ENCODE results near the gene PPT2.
A peak's percentile ranks its signal among the peaks of the same experiment; 100 is the strongest.

GRCh38 chr6:32194825-32195651, 41.1 kb downstream of the PPT2 start:
- TF ChIP-seq CTCF (IDR thresholded peaks at IDR 0.05): peak in 3 of 4 experiments; percentile 8 to 74 (median 54)
- TF ChIP-seq POLR2AphosphoS5 (IDR thresholded peaks at IDR 0.05): no peak

Measured in prostate gland (tissue), 2 donors.